H1 (cell line): Measurements from ENCODE around the gene PRDM15. TPM values are rescaled to one million over a fixed set of nuclear protein-coding genes. Genes with fewer than 3 reads are reported as not detected.

Experiments
- CTCF ChIA-PET: fragments of 300-600 bp; sonication (Branson Sonifier 250); formaldehyde crosslinking; loops from one replicate; lab custom pipeline; 2021; ENCODE audit not compliant: partially characterized antibody; lab: Charles Lee
- POLR2A ChIA-PET: fragments of 300-600 bp; sonication (Branson Sonifier 250); formaldehyde crosslinking; loops from one replicate; lab custom pipeline; 2021; ENCODE audit warnings: inconsistent platforms; ENCODE audit not compliant: partially characterized antibody; lab: Charles Lee
- DNase-seq, 2 experiments: peaks; one replicate each; pipeline versions ENCODE4 v3.0.0 to v3.0.0-alpha.2; 2010 to 2022; ENCODE audit warnings: low spot score in 2 of 2, low read depth in 1 of 2, mixed read lengths in 1 of 2
- FAIRE-seq: peaks from 2 replicates; lab custom pipeline; 2011; peaks lifted over from hg19 to GRCh38; lab: Jason Lieb, UNC
- H2AFZ ChIP-seq: 2 replicates; pipeline ENCODE4 v1.8.1; 2012; ENCODE audit warnings: low read length, inconsistent platforms
- H2AK5ac ChIP-seq: 2 replicates; pipeline ENCODE4 v1.6.1; 2013; ENCODE audit warnings: low read depth, low read length
- H2BK120ac ChIP-seq: replicated peaks from 2 replicates; pipeline ENCODE3; 2013; ENCODE audit warnings: low read depth, low read length, inconsistent platforms
- H2BK12ac ChIP-seq: 2 replicates; pipeline ENCODE4 v1.6.1; 2013; ENCODE audit warnings: low read depth, low read length
- H2BK15ac ChIP-seq: 2 replicates; pipeline ENCODE4 v1.6.1; 2013; ENCODE audit warnings: low read length
- H2BK20ac ChIP-seq: 2 replicates; pipeline ENCODE4 v1.6.1; 2013; ENCODE audit warnings: low read length
- H2BK5ac ChIP-seq: 2 replicates; pipeline ENCODE4 v1.6.1; 2013; ENCODE audit warnings: low read depth, low read length
- H3K14ac ChIP-seq: 2 replicates; pipeline ENCODE4 v1.6.1; 2013; ENCODE audit warnings: inconsistent platforms; ENCODE audit not compliant: insufficient read length
- H3K18ac ChIP-seq: 2 replicates; pipeline ENCODE4 v1.6.1; 2013; ENCODE audit warnings: low read length; ENCODE audit errors: extremely low read depth
- H3K23ac ChIP-seq: 2 replicates; pipeline ENCODE4 v1.6.1; 2013; ENCODE audit warnings: inconsistent platforms; ENCODE audit not compliant: insufficient read length
- H3K23me2 ChIP-seq: 2 replicates; pipeline ENCODE4 v1.6.1; 2013; ENCODE audit warnings: low read depth, low read length
- H3K27ac ChIP-seq: 2 replicates; pipeline ENCODE4 v1.6.1; 2011; ENCODE audit warnings: low read depth, low read length, inconsistent platforms
- H3K27me3 ChIP-seq, 4 experiments: replicated peaks in 1 of 4; 1 replicate in 1 of 4; 2 replicates in 3 of 4; pipeline versions ENCODE4 v1.6.1 to v1.8.1; 2011 to 2013; ENCODE audit warnings: low read length in 3 of 4, mild to moderate bottlenecking in 3 of 4, inconsistent platforms in 2 of 4, mixed read lengths in 2 of 4, moderate library complexity in 1 of 4; ENCODE audit not compliant: control insufficient read depth in 3 of 4, insufficient read depth in 3 of 4; ENCODE audit errors: extremely low read depth in 1 of 4
- H3K36me3 ChIP-seq, 4 experiments: 2 replicates each; pipeline versions ENCODE4 v1.6.1 to v1.8.1; 2011 to 2013; ENCODE audit warnings: mild to moderate bottlenecking in 4 of 4, low read length in 3 of 4, moderate library complexity in 2 of 4, control low read depth in 1 of 4, inconsistent platforms in 1 of 4; ENCODE audit not compliant: insufficient read depth in 4 of 4, control insufficient read depth in 2 of 4
- H3K4ac ChIP-seq: replicated peaks from 2 replicates; pipeline ENCODE3; 2013; ENCODE audit warnings: low read length, low read depth, mixed read lengths, inconsistent platforms; ENCODE audit not compliant: insufficient read length
- H3K4me1 ChIP-seq, 4 experiments: replicated peaks in 1 of 4; 1 replicate in 1 of 4; 2 replicates in 3 of 4; pipeline versions ENCODE4 v1.6.1 to v1.8.1; 2011 to 2013; ENCODE audit warnings: low read length in 3 of 4, inconsistent platforms in 2 of 4, mixed read lengths in 1 of 4; ENCODE audit not compliant: insufficient read depth in 4 of 4, control insufficient read depth in 3 of 4
- H3K4me2 ChIP-seq, 2 experiments: 2 replicates each; pipeline versions ENCODE4 v1.6.1 to v1.8.1; 2011 to 2013; ENCODE audit warnings: low read depth in 2 of 2, low read length in 2 of 2, control low read depth in 1 of 2, inconsistent platforms in 1 of 2, mild to moderate bottlenecking in 1 of 2; ENCODE audit not compliant: insufficient read depth in 1 of 2
- H3K4me3 ChIP-seq, 4 experiments: fragments of 200-600, 300-600 bp in 1 of 4; sonication (generic), shearing (Covaris generic), sonication (Bioruptor Twin) in 1 of 4; 2 replicates each; pipeline versions ENCODE4 v1.5.1 to v1.8.1; 2011 to 2016; ENCODE audit warnings: low read length in 4 of 4, low read depth in 3 of 4, control low read depth in 2 of 4, inconsistent platforms in 2 of 4, mild to moderate bottlenecking in 2 of 4, mixed read lengths in 1 of 4, moderate library complexity in 1 of 4; ENCODE audit not compliant: insufficient read depth in 2 of 4; ENCODE audit errors: extremely low read depth in 1 of 4
- H3K56ac ChIP-seq: replicated peaks from 2 replicates; pipeline ENCODE3; 2013; ENCODE audit warnings: low read depth, mild to moderate bottlenecking, mixed read lengths, low read length, inconsistent platforms; ENCODE audit not compliant: insufficient read length
- H3K79me1 ChIP-seq: 2 replicates; pipeline ENCODE4 v1.6.1; 2013; ENCODE audit warnings: low read depth, low read length, control low read depth
- H3K79me2 ChIP-seq, 2 experiments: 2 replicates each; pipeline versions ENCODE4 v1.6.1 to v1.8.1; 2012 to 2013; ENCODE audit warnings: low read length in 2 of 2, mild to moderate bottlenecking in 2 of 2, inconsistent platforms in 1 of 2; ENCODE audit not compliant: insufficient read depth in 2 of 2, control insufficient read depth in 1 of 2
- H3K9ac ChIP-seq, 4 experiments: replicated peaks in 1 of 4; 1 replicate in 1 of 4; 2 replicates in 3 of 4; pipeline versions ENCODE4 v1.6.1 to v1.8.1; 2011 to 2013; ENCODE audit warnings: low read depth in 3 of 4, low read length in 3 of 4, control low read depth in 2 of 4, mild to moderate bottlenecking in 2 of 4, moderate library complexity in 2 of 4, inconsistent platforms in 1 of 4; ENCODE audit errors: extremely low read depth in 1 of 4
- H3K9me3 ChIP-seq, 2 experiments: 2 replicates each; pipeline versions ENCODE4 v1.6.1 to v1.8.1; 2012 to 2013; ENCODE audit warnings: mild to moderate bottlenecking in 2 of 2, moderate library complexity in 2 of 2, control low read depth in 1 of 2, inconsistent platforms in 1 of 2, low read depth in 1 of 2, low read length in 1 of 2, mixed read lengths in 1 of 2; ENCODE audit not compliant: insufficient read depth in 2 of 2
- H4K20me1 ChIP-seq, 2 experiments: replicated peaks in 1 of 2; 2 replicates each; pipeline versions ENCODE3 to v1.8.1; 2011 to 2013; ENCODE audit warnings: inconsistent platforms in 2 of 2, low read length in 2 of 2, mild to moderate bottlenecking in 1 of 2; ENCODE audit not compliant: insufficient read depth in 2 of 2, control insufficient read depth in 1 of 2
- H4K5ac ChIP-seq: 2 replicates; pipeline ENCODE4 v1.6.1; 2013; ENCODE audit warnings: low read length, low read depth, mixed read lengths, inconsistent platforms; ENCODE audit not compliant: insufficient read length
- H4K8ac ChIP-seq: 2 replicates; pipeline ENCODE4 v1.8.0; 2013; ENCODE audit warnings: mild to moderate bottlenecking, moderate library complexity, low read length, inconsistent platforms; ENCODE audit not compliant: insufficient read depth; ENCODE audit errors: extremely low read depth
- H4K91ac ChIP-seq: replicated peaks from 2 replicates; pipeline ENCODE3; 2013; ENCODE audit warnings: low read length, mixed read lengths, inconsistent platforms; ENCODE audit not compliant: insufficient read length
- RAD21 ChIP-seq, 2 experiments: IDR thresholded peaks in 1 of 2; conservative IDR thresholded peaks in 1 of 2; 2 replicates each; pipeline ENCODE4 v1.6.1; 2011; ENCODE audit warnings: low read depth in 2 of 2, low read length in 2 of 2, improper control_type of control experiment in 1 of 2, inconsistent platforms in 1 of 2, mild to moderate bottlenecking in 1 of 2, moderate library complexity in 1 of 2
- WGBS, 2 experiments: shearing (Covaris generic) in 1 of 2; methylation state at CpG; one replicate each; pipeline versions ENCODE4 v1.1.6 to v1.1.7; 2013 to 2015; ENCODE audit warnings: low lambda C conversion rate in 2 of 2, mixed read lengths in 2 of 2, inconsistent platforms in 1 of 2, low coverage in 1 of 2, missing lambda C conversion rate in 1 of 2; ENCODE audit not compliant: insufficient replicate concordance in 2 of 2, insufficient coverage in 1 of 2, insufficient read length in 1 of 2; ENCODE audit errors: extremely low coverage in 1 of 2, missing lambda C conversion rate in 1 of 2; 5-methylcytosine and 5-hydroxymethylcytosine counted together
- polyA plus RNA-seq, 7 experiments: library from polyadenylated mRNA; depleted of rRNA in 3 of 7; stranded (reverse) in 5 of 7; unstranded in 2 of 7; fragments of >200 nt in 5 of 7; fragments of 200-250 nt in 2 of 7; gene quantifications; 1 replicate in 5 of 7; 2 replicates in 1 of 7; 4 replicates in 1 of 7; pipeline versions ENCODE4 v1.2.1 to v1.2.3, GENCODE V29; 2011 to 2013; ENCODE audit warnings: missing spikeins in 2 of 7, mixed read lengths in 2 of 7
- total RNA-seq: library from RNA; stranded (reverse); fragmentation: NEBNext Ultra II Directional; extraction: Animal tissue kit (Norgen Biotek cat#: 25700); gene quantifications from 2 replicates; pipeline ENCODE4 v1.2.1, GENCODE V29; 2021
- TF ChIP-seq, protein P1 (sequence below): IDR thresholded peaks from 2 replicates; pipeline ENCODE4 v1.6.1; 2012; ENCODE audit warnings: inconsistent platforms

Gene PRDM15
- total and polyA plus RNA-seq, 2 of the 8 experiments (the other 6 are each of a cell fraction or from before 2014, with no cell fraction given) = 9.7 to 10.5 TPM

DNA sequence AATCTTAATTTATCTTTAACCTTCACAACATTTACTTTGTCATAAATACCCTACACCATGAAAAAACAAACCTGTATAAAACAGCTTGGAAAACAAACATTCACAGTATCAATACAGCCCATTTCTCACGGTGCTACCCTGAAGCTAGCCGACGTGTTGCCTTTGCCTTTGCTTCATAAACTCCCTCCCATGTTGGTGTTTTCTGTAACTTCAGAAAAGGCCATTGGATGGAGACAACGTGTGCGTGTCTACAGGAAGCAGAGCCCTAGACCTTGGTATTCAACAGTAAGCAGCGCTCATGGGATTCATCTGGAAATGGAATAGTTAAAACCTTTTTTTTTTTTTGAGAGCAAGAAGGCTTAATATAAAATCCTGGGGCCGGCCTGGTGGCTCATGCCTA lies 7.2 kb upstream of the PRDM15 start:
- no peak overlapping the region for H3K56ac ChIP-seq
- no peak overlapping the region for H3K14ac ChIP-seq
- TF ChIP-seq RAD21 (IDR thresholded peaks at IDR 0.05 in 1 of 2, conservative IDR thresholded peaks at IDR 0.05 in 1 of 2; ENCODE audit: low read depth in 2 of 2, low read length in 2 of 2) = 0 out of 4 replicates have a peak, but pooled peaks of 1 of the 2 experiments have one; percentile 4
- TF ChIP-seq, protein P1, sequence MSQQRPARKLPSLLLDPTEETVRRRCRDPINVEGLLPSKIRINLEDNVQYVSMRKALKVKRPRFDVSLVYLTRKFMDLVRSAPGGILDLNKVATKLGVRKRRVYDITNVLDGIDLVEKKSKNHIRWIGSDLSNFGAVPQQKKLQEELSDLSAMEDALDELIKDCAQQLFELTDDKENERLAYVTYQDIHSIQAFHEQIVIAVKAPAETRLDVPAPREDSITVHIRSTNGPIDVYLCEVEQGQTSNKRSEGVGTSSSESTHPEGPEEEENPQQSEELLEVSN = no peak
- TF ChIP-seq, all 59 proteins: peak for 1
- Histone ChIP-seq H2BK5ac (no peak overlapping the region), H3K27ac (no peak overlapping the region), H3K9ac (no peak overlapping the region), H3K4me3 (no peak overlapping the region), H3K4me2 (no peak overlapping the region), H3K23me2 (no peaks in the 10 kb centered on the region), H3K4ac (no peak overlapping the region), H2AFZ (no peak overlapping the region), H3K36me3 (no peaks in the 10 kb centered on the region), H2BK15ac (no peak overlapping the region), H3K27me3 (no peaks in the 10 kb centered on the region), H4K5ac (no peak overlapping the region), H3K4me1 (peaks cover 0 to 11% (median 4%) of the 10 kb centered on the region in 4 experiments; a peak in 4 of 7 replicates), H3K9me3 (no peaks in the 10 kb centered on the region), H4K20me1 (peaks cover 0 to 2% of the 10 kb centered on the region in 2 experiments), H2BK20ac (no peak overlapping the region), H4K8ac (no peak overlapping the region), H2AK5ac (no peak overlapping the region), H3K79me2 (no peaks in the 10 kb centered on the region), H4K91ac (no peak overlapping the region), H3K79me1 (no peaks in the 10 kb centered on the region), H3K18ac (no peak overlapping the region), H2BK120ac (no peak overlapping the region), H3K23ac (no peak overlapping the region), H2BK12ac (no peak overlapping the region)
- DNase-seq (no peak), FAIRE-seq (no peak)
- ChIA-PET CTCF (interaction anchor here (0.6 to 1.3 kb wide), 7 partner anchors 37 to 684 kb away, joined by 3 to 5 read pairs (median 3); no protein-coding TSS in a partner anchor), POLR2A (interaction anchor here (1.8 kb wide), 1 partner anchor 9 kb away, joined by 5 read pairs; no protein-coding TSS in a partner anchor)
- WGBS, 2 experiments = 86% methylated on average over 7 of the region's 7 CpGs; no CpG with 5 or more reads in 1 of the 2 experiments
